ENCODE data around the gene CNTNAP1.

The CNTNAP1 gene

GRCh38 chr17:42685831-42686230, 3.5 kb downstream of the CNTNAP1 start:
- no peak for DNase-seq (ENCODE audit: low spot score)

- DNase-seq (ENCODE audit: low spot score) = peak; percentile 1
These were observed 4.3 kb downstream of the CNTNAP1 start for GRCh38 chr17:42686520-42687128.

GRCh38 chr17:42687707-42688320, 5.5 kb downstream of the CNTNAP1 start:
- no peak for DNase-seq (ENCODE audit: low spot score)

- DNase-seq (ENCODE audit: low spot score) = no peak
These were observed 8.3 kb downstream of the CNTNAP1 start for GRCh38 chr17:42690596-42690995.

GRCh38 chr17:42691021-42691545, 8.8 kb downstream of the CNTNAP1 start:
- no peak for DNase-seq (ENCODE audit: low spot score)

- DNase-seq (ENCODE audit: low spot score) = no peak
These were observed 10.2 kb downstream of the CNTNAP1 start for GRCh38 chr17:42692489-42692888.

GRCh38 chr17:42694524-42694923, 12.2 kb downstream of the CNTNAP1 start:
- no peak for DNase-seq (ENCODE audit: low spot score)

- no peak for DNase-seq (ENCODE audit: low spot score)
These were observed 13.2 kb downstream of the CNTNAP1 start for GRCh38 chr17:42695500-42695899.

- no peak for DNase-seq (ENCODE audit: low spot score)
These were observed 14.9 kb downstream of the CNTNAP1 start for GRCh38 chr17:42697108-42697811.

GRCh38 chr17:42698736-42699414, 16.5 kb downstream of the CNTNAP1 start:
- DNase-seq (ENCODE audit: low spot score) = no peak

- no peak for DNase-seq (ENCODE audit: low spot score)
These were observed 17.0 kb downstream of the CNTNAP1 start for GRCh38 chr17:42699415-42699740.

GRCh38 chr17:42700586-42701289, 18.4 kb downstream of the CNTNAP1 start:
- no peak for DNase-seq (ENCODE audit: low spot score)

GRCh38 chr17:42702446-42702845, 20.1 kb downstream of the CNTNAP1 start:
- no peak for DNase-seq (ENCODE audit: low spot score)

- no peak for DNase-seq (ENCODE audit: low spot score)
These were observed 22.1 kb downstream of the CNTNAP1 start for GRCh38 chr17:42704490-42704836.

GRCh38 chr17:42704837-42705494, 22.6 kb downstream of the CNTNAP1 start:
- no peak for DNase-seq (ENCODE audit: low spot score)

GRCh38 chr17:42706732-42707131, 24.4 kb downstream of the CNTNAP1 start:
- DNase-seq (ENCODE audit: low spot score) = no peak

- DNase-seq (ENCODE audit: low spot score) = no peak
These were observed 26.3 kb downstream of the CNTNAP1 start for GRCh38 chr17:42708588-42708987.

GRCh38 chr17:42709561-42709960, 27.2 kb downstream of the CNTNAP1 start:
- DNase-seq (ENCODE audit: low spot score) = no peak

GRCh38 chr17:42720996-42721583, 38.8 kb downstream of the CNTNAP1 start:
- peak; percentile 35 for DNase-seq (ENCODE audit: low spot score)

GRCh38 chr17:42723636-42724035, 41.3 kb downstream of the CNTNAP1 start:
- no peak for DNase-seq (ENCODE audit: low spot score)

GRCh38 chr17:42725143-42725542, 42.8 kb downstream of the CNTNAP1 start:
- DNase-seq (ENCODE audit: low spot score) = no peak
